ENCODE data around the gene ZNF747.
"Not testable (repeated sequence)": the region's sequence is repeated elsewhere in the genome, so short reads cannot be mapped to it uniquely, and the experiment has no call there.

ZNF747 gene

GRCh38 chr16:30557957-30558788 lies 23.5 kb upstream of the ZNF747 start, which contains the start of gene ZNF764:
ZNF764 (minus strand) TSS chr16:30558374; CDS start chr16:30558182, 192 bp downstream.
- DNase-seq (ENCODE audit: low read depth) = peak; percentile 91

- no peak for DNase-seq (ENCODE audit: low read depth)
Observed at GRCh38 chr16:30557707-30557956, 23.0 kb upstream of the ZNF747 start.

GRCh38 chr16:30556125-30556473 lies 21.4 kb upstream of the ZNF747 start:
- no peak for DNase-seq (ENCODE audit: low read depth)

GRCh38 chr16:30555315-30556124 lies 20.9 kb upstream of the ZNF747 start:
- DNase-seq (ENCODE audit: low read depth) = no peak

GRCh38 chr16:30554557-30555314 lies 20.1 kb upstream of the ZNF747 start:
- no peak for DNase-seq (ENCODE audit: low read depth)

- no peak for DNase-seq (ENCODE audit: low read depth)
Observed at GRCh38 chr16:30553393-30553899, 18.8 kb upstream of the ZNF747 start.

- DNase-seq (ENCODE audit: low read depth) = no peak
Observed at GRCh38 chr16:30552956-30553355, 18.3 kb upstream of the ZNF747 start.

- no peak for DNase-seq (ENCODE audit: low read depth)
Observed at GRCh38 chr16:30551781-30552180, 17.1 kb upstream of the ZNF747 start.

- DNase-seq (ENCODE audit: low read depth) = no peak
Observed at GRCh38 chr16:30548416-30549253, 14.0 kb upstream of the ZNF747 start.

- no peak for DNase-seq (ENCODE audit: low read depth)
Observed at GRCh38 chr16:30546115-30546514, 11.5 kb upstream of the ZNF747 start.

GRCh38 chr16:30543067-30543466 lies 8.4 kb upstream of the ZNF747 start:
- DNase-seq (ENCODE audit: low read depth) = no peak

GRCh38 chr16:30541502-30542329 lies 7.1 kb upstream of the ZNF747 start:
- no peak for DNase-seq (ENCODE audit: low read depth)

- not testable (repeated sequence) for DNase-seq (ENCODE audit: low read depth)
Observed at GRCh38 chr16:30540916-30541464, 6.3 kb upstream of the ZNF747 start.

- DNase-seq (ENCODE audit: low read depth) = not testable (repeated sequence)
Observed at GRCh38 chr16:30539986-30540526, 5.4 kb upstream of the ZNF747 start.

GRCh38 chr16:30539000-30539964 lies 4.6 kb upstream of the ZNF747 start:
- DNase-seq (ENCODE audit: low read depth) = no peak

- DNase-seq (ENCODE audit: low read depth) = not testable (repeated sequence)
Observed at GRCh38 chr16:30536391-30537024, 1.9 kb upstream of the ZNF747 start.

- DNase-seq (ENCODE audit: low read depth) = peak; percentile 31
Observed at GRCh38 chr16:30535777-30536190, 1.1 kb upstream of the ZNF747 start.

GRCh38 chr16:30535106-30535776 lies 583 bp upstream of the ZNF747 start:
- DNase-seq (ENCODE audit: low read depth) = no peak
